Endothelial cell of umbilical vein (primary cell): ENCODE data around the gene SCTR.

ENCODE experiments used
- CTCF ChIP-seq, 2 donors: IDR thresholded peaks; 1 replicate in 1 of 2; 2 replicates in 1 of 2; pipeline ENCODE4 v1.5.1; 2011; ENCODE audit warnings: low read length in 2 of 2, mild to moderate bottlenecking in 2 of 2, moderate library complexity in 2 of 2, control low read depth in 1 of 2, inconsistent platforms in 1 of 2, low read depth in 1 of 2; ENCODE audit not compliant: insufficient read depth in 1 of 2; ENCODE audit errors: extremely low read depth in 1 of 2
- EZH2 ChIP-seq: IDR thresholded peaks from 2 replicates; pipeline ENCODE4 v1.6.1; 2012; ENCODE audit warnings: borderline replicate concordance, low read depth, mild to moderate bottlenecking, moderate library complexity, low read length, inconsistent platforms; ENCODE audit not compliant: severe bottlenecking
- FOS ChIP-seq: IDR thresholded peaks from 2 replicates; pipeline ENCODE4 v1.6.1; 2011; ENCODE audit warnings: mild to moderate bottlenecking, low read length, moderate library complexity, borderline replicate concordance; ENCODE audit not compliant: insufficient read depth
- GATA2 ChIP-seq: IDR thresholded peaks from 2 replicates; pipeline ENCODE4 v1.7.0; 2011; ENCODE audit warnings: low read depth, mild to moderate bottlenecking, moderate library complexity, mixed read lengths, low read length; ENCODE audit not compliant: insufficient read length, insufficient read depth
- JUN ChIP-seq: IDR thresholded peaks from 2 replicates; pipeline ENCODE4 v1.6.1; 2011; ENCODE audit warnings: borderline replicate concordance, low read depth; ENCODE audit not compliant: insufficient read length, insufficient read depth
- MYC ChIP-seq: IDR thresholded peaks from one replicate; pipeline ENCODE4 v1.6.1; 2011; ENCODE audit warnings: mild to moderate bottlenecking, low read depth, low read length
- POLR2A ChIP-seq: IDR thresholded peaks from 2 replicates; pipeline ENCODE4 v1.6.1; 2012; ENCODE audit warnings: low read depth, mild to moderate bottlenecking, control low read depth, low read length
- POLR2AphosphoS5 ChIP-seq: IDR thresholded peaks from 2 replicates; pipeline ENCODE4 v1.6.1; 2012; ENCODE audit warnings: low read depth, mild to moderate bottlenecking, control low read depth, low read length, moderate library complexity; ENCODE audit not compliant: insufficient read depth
- TF ChIP-seq, protein P1 (sequence below): IDR thresholded peaks from 2 replicates; pipeline ENCODE4 v1.6.1; 2011; ENCODE audit not compliant: insufficient read depth, insufficient read length

DNA sequence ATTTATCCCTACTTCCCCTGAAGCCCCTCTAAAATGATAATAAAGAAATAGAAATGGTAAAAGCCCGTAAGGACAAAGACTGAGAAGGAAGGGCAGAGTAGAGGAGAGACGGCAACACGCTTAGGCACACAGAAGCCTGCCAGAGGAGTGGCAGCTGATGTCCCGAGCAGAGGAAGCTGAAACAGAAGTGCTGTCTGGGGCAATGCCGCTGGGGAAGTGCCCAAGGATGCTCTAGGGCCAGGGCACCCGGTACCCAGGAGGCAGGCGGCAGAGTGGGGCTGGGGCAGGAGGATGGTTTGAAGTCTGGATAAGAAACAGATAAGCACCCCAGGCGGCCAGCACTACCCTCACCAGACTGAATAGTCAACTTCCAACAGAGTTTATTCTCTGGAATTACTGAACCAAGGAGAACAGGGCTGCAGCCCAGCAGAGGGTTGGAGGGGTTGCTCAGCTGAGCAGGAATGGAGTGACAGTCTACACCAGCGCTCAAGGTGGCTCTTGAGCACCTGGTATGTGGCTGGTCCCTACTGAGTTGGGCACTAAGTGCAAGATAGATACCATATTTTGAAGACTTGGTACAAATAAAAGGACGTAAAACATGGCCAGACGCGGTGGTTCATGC is 70.2 kb downstream of the SCTR start:
- TF ChIP-seq POLR2A = no peak
- no peak for TF ChIP-seq EZH2
- TF ChIP-seq CTCF (IDR thresholded peaks at IDR 0.05; ENCODE audit: extremely low read depth in 1 of 2, insufficient read depth in 1 of 2, low read depth in 1 of 2, low read length in 2 of 2) = no peak
- TF ChIP-seq POLR2AphosphoS5 = no peak
- TF ChIP-seq MYC = no peak
- no peak for TF ChIP-seq JUN
- TF ChIP-seq, protein P1, sequence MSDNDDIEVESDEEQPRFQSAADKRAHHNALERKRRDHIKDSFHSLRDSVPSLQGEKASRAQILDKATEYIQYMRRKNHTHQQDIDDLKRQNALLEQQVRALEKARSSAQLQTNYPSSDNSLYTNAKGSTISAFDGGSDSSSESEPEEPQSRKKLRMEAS = no peak
- no peak for TF ChIP-seq GATA2
- TF ChIP-seq FOS = no peak
